ENCODE data around the gene PTPN6. TPM values are rescaled to one million over a fixed set of nuclear protein-coding genes. Genes with fewer than 3 reads are reported as not detected.

PTPN6 gene
- total RNA-seq, 1 donor from 2014 or later, result 6.0 TPM

DNA sequence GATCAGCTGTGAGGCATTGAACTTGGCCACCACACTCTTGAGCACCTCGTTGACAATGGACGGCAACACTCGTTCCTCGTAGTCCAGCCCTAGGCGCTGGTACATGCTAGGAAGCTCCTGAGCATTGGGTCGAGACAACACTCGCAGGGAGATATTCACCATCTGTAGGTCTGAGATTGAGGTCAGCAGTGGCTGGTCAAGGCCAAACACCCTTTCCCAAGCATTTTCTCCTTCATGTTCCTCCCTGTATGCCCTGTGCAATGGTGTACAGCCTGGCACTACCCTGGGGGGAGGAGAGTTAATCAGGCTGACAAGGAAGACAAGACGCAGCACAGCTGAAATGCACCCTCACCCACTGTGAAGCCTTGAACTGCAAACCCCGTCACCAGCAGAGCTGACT is 17.3 kb downstream of the PTPN6 start:
- Mint-ChIP-seq H3K27ac (no peak overlapping the region), H3K4me1 (peaks cover 41% of the 10 kb centered on the region), H3K4me3 (peak overlapping the region; percentile 100), H3K36me3 (peaks cover 19% of the 10 kb centered on the region), H3K27me3 (ENCODE audit: insufficient read depth, low read depth) (peaks cover 6% of the 10 kb centered on the region), H3K9me3 (no peaks in the 10 kb centered on the region)
- H3K27ac ChIP-seq, result no peak overlapping the region
- H3K9me3 ChIP-seq (ENCODE audit: low read depth), result no peaks in the 10 kb centered on the region
- H3K79me2 ChIP-seq (ENCODE audit: low read depth), result peaks cover 56% of the 10 kb centered on the region
- no peaks in the 10 kb centered on the region for H3K27me3 ChIP-seq
- H3K9ac ChIP-seq, result no peak overlapping the region
- TF ChIP-seq EZH2 (IDR thresholded peaks at IDR 0.05) (no peak), EZH2phosphoT487 (IDR thresholded peaks at IDR 0.05) (no peak)
- TF ChIP-seq, protein P1, sequence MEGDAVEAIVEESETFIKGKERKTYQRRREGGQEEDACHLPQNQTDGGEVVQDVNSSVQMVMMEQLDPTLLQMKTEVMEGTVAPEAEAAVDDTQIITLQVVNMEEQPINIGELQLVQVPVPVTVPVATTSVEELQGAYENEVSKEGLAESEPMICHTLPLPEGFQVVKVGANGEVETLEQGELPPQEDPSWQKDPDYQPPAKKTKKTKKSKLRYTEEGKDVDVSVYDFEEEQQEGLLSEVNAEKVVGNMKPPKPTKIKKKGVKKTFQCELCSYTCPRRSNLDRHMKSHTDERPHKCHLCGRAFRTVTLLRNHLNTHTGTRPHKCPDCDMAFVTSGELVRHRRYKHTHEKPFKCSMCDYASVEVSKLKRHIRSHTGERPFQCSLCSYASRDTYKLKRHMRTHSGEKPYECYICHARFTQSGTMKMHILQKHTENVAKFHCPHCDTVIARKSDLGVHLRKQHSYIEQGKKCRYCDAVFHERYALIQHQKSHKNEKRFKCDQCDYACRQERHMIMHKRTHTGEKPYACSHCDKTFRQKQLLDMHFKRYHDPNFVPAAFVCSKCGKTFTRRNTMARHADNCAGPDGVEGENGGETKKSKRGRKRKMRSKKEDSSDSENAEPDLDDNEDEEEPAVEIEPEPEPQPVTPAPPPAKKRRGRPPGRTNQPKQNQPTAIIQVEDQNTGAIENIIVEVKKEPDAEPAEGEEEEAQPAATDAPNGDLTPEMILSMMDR (IDR thresholded peaks at IDR 0.05), result no peak
- no peak overlapping the region for H3K4me2 ChIP-seq
- H2AFZ ChIP-seq (replicated peaks), result no peak overlapping the region
- H3K36me3 ChIP-seq, result no peaks in the 10 kb centered on the region
- H3K4me1 ChIP-seq, result peaks cover 17% of the 10 kb centered on the region
- H3K4me3 ChIP-seq, result no peak overlapping the region
- H4K20me1 ChIP-seq (ENCODE audit: low read depth), result peaks cover 4% of the 10 kb centered on the region
- no peak for DNase-seq (ENCODE audit: low spot score)
- peaks cover 64% of the 10 kb centered on the region for H3F3A ChIP-seq (ENCODE audit: low read depth)

DNA sequence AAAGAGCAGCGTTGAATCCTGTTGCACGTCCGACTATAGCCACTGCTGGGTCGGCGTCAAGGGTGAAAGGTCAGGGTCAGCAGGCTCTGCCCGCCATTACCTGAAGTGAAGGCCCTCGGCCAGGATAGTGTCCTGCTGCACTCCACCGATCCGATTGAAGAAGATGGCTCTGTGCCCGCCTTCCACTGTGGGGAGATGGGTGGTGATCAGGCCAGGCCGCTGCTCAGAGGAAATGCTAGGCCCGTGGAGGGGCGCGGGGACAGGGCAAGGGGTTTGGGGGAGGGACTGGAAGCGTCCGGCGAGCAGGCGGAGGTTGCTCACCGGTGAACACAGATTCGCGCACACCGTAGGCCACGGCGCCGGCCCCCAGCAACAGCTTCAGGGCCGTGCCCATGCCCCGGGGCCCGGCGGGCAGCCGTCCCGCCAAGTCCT is 19.0 kb downstream of the PTPN6 start:
- peak overlapping the region; percentile 66 for H3K27ac Mint-ChIP-seq
- H3K9me3 Mint-ChIP-seq, result no peaks in the 10 kb centered on the region
- no peak for DNase-seq (ENCODE audit: low spot score)
- peak overlapping the region; percentile 100 for H3K4me3 Mint-ChIP-seq
- H4K20me1 ChIP-seq (ENCODE audit: low read depth), result peaks cover 4% of the 10 kb centered on the region
- no peaks in the 10 kb centered on the region for H3K36me3 ChIP-seq
- peaks cover 34% of the 10 kb centered on the region for H3K4me1 Mint-ChIP-seq
- peak overlapping the region; percentile 99 for H3K4me2 ChIP-seq
- H3K4me1 ChIP-seq, result peaks cover 17% of the 10 kb centered on the region
- H3K36me3 Mint-ChIP-seq, result peaks cover 18% of the 10 kb centered on the region
- peaks cover 47% of the 10 kb centered on the region for H3F3A ChIP-seq (ENCODE audit: low read depth)
- peak overlapping the region; percentile 13 for H3K27ac ChIP-seq
- TF ChIP-seq, protein P1 (IDR thresholded peaks at IDR 0.05), result no peak
- no peak for TF ChIP-seq EZH2 (IDR thresholded peaks at IDR 0.05)
- no peak for TF ChIP-seq EZH2phosphoT487 (IDR thresholded peaks at IDR 0.05)
- peak overlapping the region; percentile 96 for H3K4me3 ChIP-seq
- H3K9me3 ChIP-seq (ENCODE audit: low read depth), result no peaks in the 10 kb centered on the region
- peak overlapping the region; percentile 89 for H3K9ac ChIP-seq
- peaks cover 60% of the 10 kb centered on the region for H3K79me2 ChIP-seq (ENCODE audit: low read depth)
- peaks cover 7% of the 10 kb centered on the region for H3K27me3 Mint-ChIP-seq (ENCODE audit: insufficient read depth, low read depth)
- no peaks in the 10 kb centered on the region for H3K27me3 ChIP-seq
- peak overlapping the region; percentile 60 for H2AFZ ChIP-seq (replicated peaks)

DNA sequence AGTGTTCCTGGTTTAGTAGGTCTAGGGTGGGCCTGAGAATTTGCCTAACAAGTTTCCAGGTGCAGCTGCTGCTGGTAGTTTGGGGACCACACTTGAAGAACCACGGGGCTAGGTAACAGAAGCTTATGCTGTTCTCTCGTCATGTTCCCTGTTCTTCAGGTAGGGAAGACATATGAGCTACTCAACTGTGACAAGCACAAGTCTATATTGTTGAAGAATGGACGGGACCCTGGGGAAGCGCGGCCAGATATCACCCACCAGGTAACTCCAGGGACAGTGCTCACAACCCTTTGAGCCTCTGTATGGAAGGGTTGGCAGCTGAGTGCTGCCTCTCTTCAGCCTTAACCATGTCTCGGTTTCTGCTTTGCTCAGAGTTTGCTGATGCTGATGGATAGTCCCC is 23.0 kb downstream of the PTPN6 start:
- no peaks in the 10 kb centered on the region for H3K9me3 Mint-ChIP-seq
- Histone ChIP-seq H3K9me3 (ENCODE audit: low read depth) (no peaks in the 10 kb centered on the region), H3K27ac (no peak overlapping the region), H3K27me3 (no peaks in the 10 kb centered on the region), H3K79me2 (ENCODE audit: low read depth) (peaks cover 44% of the 10 kb centered on the region), H3K4me2 (no peak overlapping the region), H2AFZ (replicated peaks) (no peak overlapping the region), H3K4me3 (no peak overlapping the region), H4K20me1 (ENCODE audit: low read depth) (peaks cover 4% of the 10 kb centered on the region), H3K36me3 (no peaks in the 10 kb centered on the region), H3F3A (ENCODE audit: low read depth) (peaks cover 23% of the 10 kb centered on the region), H3K4me1 (peaks cover 14% of the 10 kb centered on the region), H3K9ac (no peak overlapping the region)
- H3K36me3 Mint-ChIP-seq, result peaks cover 15% of the 10 kb centered on the region
- H3K4me1 Mint-ChIP-seq, result peaks cover 24% of the 10 kb centered on the region
- DNase-seq (ENCODE audit: low spot score), result no peak
- H3K27ac Mint-ChIP-seq, result no peak overlapping the region
- peaks cover 7% of the 10 kb centered on the region for H3K27me3 Mint-ChIP-seq (ENCODE audit: insufficient read depth, low read depth)
- no peak overlapping the region for H3K4me3 Mint-ChIP-seq
- no peak for TF ChIP-seq EZH2 (IDR thresholded peaks at IDR 0.05)

DNA sequence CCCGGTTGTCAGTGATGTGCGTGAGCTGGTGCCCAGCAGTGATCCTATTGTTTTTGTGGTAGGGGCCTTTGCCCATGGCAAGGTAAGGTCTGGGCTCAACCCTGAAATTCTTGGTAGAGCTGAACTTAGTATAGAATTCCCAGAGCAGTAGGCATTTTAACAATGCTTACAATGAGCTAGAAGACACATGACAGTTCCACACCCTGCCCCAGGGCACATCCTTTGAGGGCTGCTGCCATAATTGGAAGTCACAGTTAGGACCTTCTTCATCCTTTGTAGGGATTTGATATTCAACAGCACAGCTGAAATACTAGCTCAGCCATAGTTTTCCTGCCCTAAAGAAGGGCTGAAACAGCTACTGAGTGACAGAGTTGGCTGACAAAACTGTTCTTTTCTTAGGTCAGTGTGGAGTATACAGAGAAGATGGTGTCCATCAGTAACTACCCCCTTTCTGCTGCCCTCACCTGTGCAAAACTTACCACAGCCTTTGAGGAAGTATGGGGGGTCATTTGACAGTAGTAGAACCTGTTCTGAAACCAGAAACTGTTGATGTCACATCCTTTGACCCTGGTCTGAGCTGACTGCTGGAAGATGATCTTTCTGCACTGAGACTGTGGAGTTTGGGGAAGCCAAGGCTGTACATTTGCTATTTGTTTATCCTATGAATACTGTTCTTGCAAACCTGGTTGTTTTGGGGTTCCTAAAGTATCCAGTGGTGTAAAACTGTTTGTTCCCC is 24.3 kb downstream of the PTPN6 start:
- TF ChIP-seq, protein P1 (IDR thresholded peaks at IDR 0.05), result no peak
- TF ChIP-seq EZH2 (IDR thresholded peaks at IDR 0.05), result no peak
- no peak for TF ChIP-seq EZH2phosphoT487 (IDR thresholded peaks at IDR 0.05)
- DNase-seq (ENCODE audit: low spot score), result no peak
- Mint-ChIP-seq H3K27ac (no peak overlapping the region), H3K4me1 (peaks cover 17% of the 10 kb centered on the region), H3K4me3 (peak overlapping the region; percentile 21), H3K27me3 (ENCODE audit: insufficient read depth, low read depth) (peaks cover 5% of the 10 kb centered on the region), H3K9me3 (no peaks in the 10 kb centered on the region), H3K36me3 (peaks cover 13% of the 10 kb centered on the region)
- Histone ChIP-seq H3K27ac (no peak overlapping the region), H3K79me2 (ENCODE audit: low read depth) (peaks cover 31% of the 10 kb centered on the region), H3K4me2 (no peak overlapping the region), H3F3A (ENCODE audit: low read depth) (peaks cover 21% of the 10 kb centered on the region), H3K4me3 (no peak overlapping the region), H4K20me1 (ENCODE audit: low read depth) (no peaks in the 10 kb centered on the region), H3K9me3 (ENCODE audit: low read depth) (no peaks in the 10 kb centered on the region), H2AFZ (replicated peaks) (no peak overlapping the region), H3K9ac (no peak overlapping the region), H3K27me3 (no peaks in the 10 kb centered on the region), H3K4me1 (peaks cover 10% of the 10 kb centered on the region), H3K36me3 (no peaks in the 10 kb centered on the region)

Data from neural progenitor cell (in vitro differentiated cells).